Measurements from ENCODE around the gene DGKQ. TPM values are rescaled to one million over a fixed set of nuclear protein-coding genes. Genes with fewer than 3 reads are reported as not detected.

The DGKQ gene, protein sequence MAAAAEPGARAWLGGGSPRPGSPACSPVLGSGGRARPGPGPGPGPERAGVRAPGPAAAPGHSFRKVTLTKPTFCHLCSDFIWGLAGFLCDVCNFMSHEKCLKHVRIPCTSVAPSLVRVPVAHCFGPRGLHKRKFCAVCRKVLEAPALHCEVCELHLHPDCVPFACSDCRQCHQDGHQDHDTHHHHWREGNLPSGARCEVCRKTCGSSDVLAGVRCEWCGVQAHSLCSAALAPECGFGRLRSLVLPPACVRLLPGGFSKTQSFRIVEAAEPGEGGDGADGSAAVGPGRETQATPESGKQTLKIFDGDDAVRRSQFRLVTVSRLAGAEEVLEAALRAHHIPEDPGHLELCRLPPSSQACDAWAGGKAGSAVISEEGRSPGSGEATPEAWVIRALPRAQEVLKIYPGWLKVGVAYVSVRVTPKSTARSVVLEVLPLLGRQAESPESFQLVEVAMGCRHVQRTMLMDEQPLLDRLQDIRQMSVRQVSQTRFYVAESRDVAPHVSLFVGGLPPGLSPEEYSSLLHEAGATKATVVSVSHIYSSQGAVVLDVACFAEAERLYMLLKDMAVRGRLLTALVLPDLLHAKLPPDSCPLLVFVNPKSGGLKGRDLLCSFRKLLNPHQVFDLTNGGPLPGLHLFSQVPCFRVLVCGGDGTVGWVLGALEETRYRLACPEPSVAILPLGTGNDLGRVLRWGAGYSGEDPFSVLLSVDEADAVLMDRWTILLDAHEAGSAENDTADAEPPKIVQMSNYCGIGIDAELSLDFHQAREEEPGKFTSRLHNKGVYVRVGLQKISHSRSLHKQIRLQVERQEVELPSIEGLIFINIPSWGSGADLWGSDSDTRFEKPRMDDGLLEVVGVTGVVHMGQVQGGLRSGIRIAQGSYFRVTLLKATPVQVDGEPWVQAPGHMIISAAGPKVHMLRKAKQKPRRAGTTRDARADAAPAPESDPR
- total RNA-seq (15.9 and 17.1 TPM in 2 replicates), polyA plus RNA-seq (13.5 and 15.1 TPM in 2 replicates)

DNA sequence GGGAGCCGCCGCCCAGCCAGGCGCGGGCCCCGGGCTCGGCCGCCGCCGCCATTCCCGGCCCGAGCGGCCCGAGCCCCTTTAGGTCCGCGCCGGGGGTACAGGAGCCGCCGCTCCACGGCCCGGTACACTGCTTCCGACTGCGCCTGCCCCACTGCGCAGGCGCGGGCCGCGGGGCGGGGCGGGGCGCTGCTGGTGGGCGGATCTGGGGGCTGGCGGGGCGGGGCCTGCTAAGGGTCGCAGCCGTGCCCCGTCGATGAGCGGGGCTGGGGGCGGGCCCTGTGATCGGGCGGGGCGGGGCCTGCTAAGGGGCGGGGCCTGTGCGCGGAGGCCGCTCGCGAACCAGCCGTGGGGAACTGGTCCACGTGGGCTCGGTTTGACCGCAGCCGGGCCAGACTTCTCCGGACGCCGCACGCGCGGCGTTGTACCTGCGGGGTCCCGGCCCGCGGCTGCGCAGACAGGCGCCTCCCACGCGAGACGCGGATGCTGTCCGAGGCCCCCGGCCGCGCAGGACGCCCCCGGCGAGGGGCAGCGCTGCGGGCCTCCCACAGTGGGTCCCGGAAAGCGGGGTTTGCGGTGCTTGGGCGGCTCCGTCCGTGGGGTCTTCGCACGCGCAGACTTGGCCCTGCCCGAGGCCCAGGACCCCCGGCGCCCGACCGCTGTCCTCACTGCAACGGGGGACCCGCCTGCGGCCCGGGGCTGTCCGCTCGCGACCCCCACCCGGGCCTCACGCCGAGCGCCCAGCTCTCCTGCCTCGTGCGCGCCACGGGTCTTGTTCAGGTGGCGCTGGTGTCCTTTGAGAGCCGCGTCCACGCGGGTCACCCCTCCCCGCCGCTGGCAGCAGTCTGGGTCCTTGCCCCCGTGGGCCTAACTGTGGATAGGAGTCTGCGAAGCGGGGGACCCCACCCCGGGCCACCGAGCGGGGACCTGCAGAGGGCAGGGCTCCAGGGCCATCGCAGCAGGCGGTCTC, at the start of gene DGKQ:
DGKQ (minus strand) TSS at position 139 of the 967 bp plus-strand sequence; CDS start at position 52, 87 bp downstream.
- Histone ChIP-seq H3K27me3 (peaks cover 24% of the 10 kb centered on the region), H3K4me3 (peak within 1 kb of the TSS; percentile 73), H3K36me3 (no peaks in the 10 kb centered on the region), H3K4me1 (ENCODE audit: low read depth) (no peaks in the 10 kb centered on the region), H3K27ac (no peak within 1 kb of the TSS), H3K9me3 (ENCODE audit: low read depth) (no peaks in the 10 kb centered on the region)
- peak; percentile 90 to 91 for DNase-seq (ENCODE audit: low read depth in 1 of 2, low spot score in 1 of 2)
- TF ChIP-seq, protein P1, sequence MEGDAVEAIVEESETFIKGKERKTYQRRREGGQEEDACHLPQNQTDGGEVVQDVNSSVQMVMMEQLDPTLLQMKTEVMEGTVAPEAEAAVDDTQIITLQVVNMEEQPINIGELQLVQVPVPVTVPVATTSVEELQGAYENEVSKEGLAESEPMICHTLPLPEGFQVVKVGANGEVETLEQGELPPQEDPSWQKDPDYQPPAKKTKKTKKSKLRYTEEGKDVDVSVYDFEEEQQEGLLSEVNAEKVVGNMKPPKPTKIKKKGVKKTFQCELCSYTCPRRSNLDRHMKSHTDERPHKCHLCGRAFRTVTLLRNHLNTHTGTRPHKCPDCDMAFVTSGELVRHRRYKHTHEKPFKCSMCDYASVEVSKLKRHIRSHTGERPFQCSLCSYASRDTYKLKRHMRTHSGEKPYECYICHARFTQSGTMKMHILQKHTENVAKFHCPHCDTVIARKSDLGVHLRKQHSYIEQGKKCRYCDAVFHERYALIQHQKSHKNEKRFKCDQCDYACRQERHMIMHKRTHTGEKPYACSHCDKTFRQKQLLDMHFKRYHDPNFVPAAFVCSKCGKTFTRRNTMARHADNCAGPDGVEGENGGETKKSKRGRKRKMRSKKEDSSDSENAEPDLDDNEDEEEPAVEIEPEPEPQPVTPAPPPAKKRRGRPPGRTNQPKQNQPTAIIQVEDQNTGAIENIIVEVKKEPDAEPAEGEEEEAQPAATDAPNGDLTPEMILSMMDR (IDR thresholded peaks at IDR 0.05; ENCODE audit: low read depth, low read length), result no peak

DNA sequence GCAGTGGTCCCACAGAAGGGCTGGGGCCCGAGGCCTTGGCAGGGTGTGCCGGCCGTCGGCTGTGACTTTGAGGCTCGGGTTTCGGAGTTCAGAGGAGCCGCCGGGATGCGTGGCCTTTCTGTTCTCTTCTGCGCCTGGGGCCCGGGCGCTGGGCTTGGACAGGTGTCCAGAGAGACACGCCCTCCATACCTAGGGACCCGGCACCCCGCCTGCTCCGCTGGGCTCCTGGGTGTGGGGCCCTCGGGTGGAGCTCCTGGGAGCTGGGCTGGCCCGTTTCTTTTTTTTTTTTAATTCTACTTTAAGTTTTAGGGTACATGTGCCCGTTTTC, 49.3 kb upstream of the DGKQ start:
- H3K4me3 ChIP-seq, result no peak overlapping the region
- no peaks in the 10 kb centered on the region for H3K9me3 ChIP-seq (ENCODE audit: low read depth)
- peaks cover 23% of the 10 kb centered on the region for H3K4me1 ChIP-seq (ENCODE audit: low read depth)
- no peak overlapping the region for H3K27ac ChIP-seq
- TF ChIP-seq, protein P1 (IDR thresholded peaks at IDR 0.05; ENCODE audit: low read depth, low read length), result no peak
- no peaks in the 10 kb centered on the region for H3K36me3 ChIP-seq
- no peak for DNase-seq (ENCODE audit: low read depth in 1 of 2, low spot score in 1 of 2)
- no peaks in the 10 kb centered on the region for H3K27me3 ChIP-seq

DNA sequence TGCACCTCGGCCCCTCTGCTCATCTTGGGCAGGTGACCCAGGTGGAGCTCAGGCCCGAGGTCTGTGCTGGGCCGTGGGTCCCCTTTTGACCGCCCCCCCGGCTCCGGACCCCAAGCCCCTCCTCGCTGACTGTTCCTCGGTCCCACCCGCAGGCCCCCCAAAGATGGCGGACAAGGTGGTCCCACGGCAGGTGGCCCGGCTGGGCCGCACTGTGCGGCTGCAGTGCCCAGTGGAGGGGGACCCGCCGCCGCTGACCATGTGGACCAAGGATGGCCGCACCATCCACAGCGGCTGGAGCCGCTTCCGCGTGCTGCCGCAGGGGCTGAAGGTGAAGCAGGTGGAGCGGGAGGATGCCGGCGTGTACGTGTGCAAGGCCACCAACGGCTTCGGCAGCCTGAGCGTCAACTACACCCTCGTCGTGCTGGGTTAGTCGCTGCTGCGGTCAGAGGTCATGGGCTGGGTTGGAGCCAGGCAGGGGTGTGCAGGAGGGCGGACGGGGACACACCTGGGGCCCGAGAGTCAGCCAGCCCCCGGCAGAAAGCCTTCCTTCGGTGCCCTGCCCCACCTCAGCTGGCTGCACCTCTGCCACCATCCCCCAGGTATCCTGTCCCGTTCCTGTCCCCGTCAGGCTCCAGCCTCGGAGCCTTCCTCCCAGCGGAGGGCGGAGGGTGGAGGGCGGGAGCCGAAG, 48.8 kb upstream of the DGKQ start:
- H3K4me3 ChIP-seq, result no peak overlapping the region
- peaks cover 21% of the 10 kb centered on the region for H3K4me1 ChIP-seq (ENCODE audit: low read depth)
- no peak overlapping the region for H3K27ac ChIP-seq
- H3K27me3 ChIP-seq, result no peaks in the 10 kb centered on the region
- H3K36me3 ChIP-seq, result no peaks in the 10 kb centered on the region
- no peaks in the 10 kb centered on the region for H3K9me3 ChIP-seq (ENCODE audit: low read depth)
- TF ChIP-seq, protein P1 (IDR thresholded peaks at IDR 0.05; ENCODE audit: low read depth, low read length), result no peak
- no peak for DNase-seq (ENCODE audit: low read depth in 1 of 2, low spot score in 1 of 2)

DNA sequence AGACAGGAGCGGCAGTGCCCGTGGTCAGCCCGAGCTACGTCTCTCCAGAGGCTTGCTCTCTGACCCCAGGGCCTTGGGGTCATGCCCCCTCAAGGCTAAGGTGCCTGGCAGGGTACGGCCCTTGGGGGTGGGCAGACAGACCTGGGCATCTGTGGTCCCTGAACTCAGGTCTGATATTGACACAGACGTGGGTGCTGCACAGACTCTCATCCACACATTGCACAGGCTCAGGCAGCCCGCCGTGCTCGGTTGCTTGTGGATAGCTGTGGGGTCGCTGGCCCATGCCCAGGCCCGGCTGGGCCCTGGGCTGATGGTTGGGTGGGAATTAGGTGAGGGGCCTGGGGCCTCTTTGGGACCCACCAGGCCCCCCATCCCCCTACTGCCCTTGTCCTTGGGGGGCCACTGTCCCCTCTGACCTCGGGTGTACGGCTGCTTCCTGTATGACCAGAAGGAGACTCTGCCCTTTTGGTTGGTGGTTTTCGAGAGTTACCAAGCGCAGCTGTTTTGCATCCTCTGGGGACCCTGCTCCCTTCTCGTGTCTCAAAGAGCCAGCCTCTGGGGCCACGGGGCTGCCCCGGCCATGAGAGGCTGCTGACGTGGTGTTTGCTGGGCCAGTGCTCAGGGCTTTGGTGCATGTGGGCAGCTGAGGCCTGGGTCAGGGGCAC, 48.1 kb upstream of the DGKQ start:
- H3K4me1 ChIP-seq (ENCODE audit: low read depth), result peaks cover 18% of the 10 kb centered on the region
- TF ChIP-seq, protein P1 (IDR thresholded peaks at IDR 0.05; ENCODE audit: low read depth, low read length), result no peak
- no peak for DNase-seq (ENCODE audit: low read depth in 1 of 2, low spot score in 1 of 2)
- no peaks in the 10 kb centered on the region for H3K36me3 ChIP-seq
- H3K4me3 ChIP-seq, result no peak overlapping the region
- H3K9me3 ChIP-seq (ENCODE audit: low read depth), result no peaks in the 10 kb centered on the region
- H3K27ac ChIP-seq, result no peak overlapping the region
- H3K27me3 ChIP-seq, result no peaks in the 10 kb centered on the region

All from cardiac muscle cell (in vitro differentiated cells and primary cell).